Esophagus muscularis mucosa (tissue), 3 donors: Measurements from ENCODE around the gene SULT1B1.

Experiments used
- CTCF ChIP-seq, 3 experiments: fragments of 200-600 bp in 2 of 3; fragments of 450-650 bp in 1 of 3; sonication (generic) in 2 of 3; IDR thresholded peaks; one replicate each; pipeline ENCODE4 v1.5.1; 2017 to 2019; ENCODE audit warnings: antibody characterized with exemption in 3 of 3, mild to moderate bottlenecking in 2 of 3, moderate library complexity in 1 of 3
- POLR2A ChIP-seq: fragments of 450-650 bp; IDR thresholded peaks from one replicate; pipeline ENCODE4 v1.6.1; 2017; ENCODE audit warnings: antibody characterized with exemption, moderate library complexity, mild to moderate bottlenecking, low read depth
- POLR2AphosphoS5 ChIP-seq, 2 donors: sonication (generic); formaldehyde crosslinking; IDR thresholded peaks; one replicate each; pipeline ENCODE4 v1.6.1; 2017; ENCODE audit warnings: antibody characterized with exemption in 2 of 2

- no peak for TF ChIP-seq CTCF (IDR thresholded peaks at IDR 0.05)
- TF ChIP-seq POLR2A, result no peak
- TF ChIP-seq POLR2AphosphoS5 (IDR thresholded peaks at IDR 0.05), result no peak
Measured at GRCh38 chr4:69727426-69727825, 33.0 kb downstream of the SULT1B1 start.
